Vagina (tissue), 2 donors: ENCODE data around the gene METTL24. TPM values are rescaled to one million over a fixed set of nuclear protein-coding genes. Genes with fewer than 3 reads are reported as not detected.
"Not testable (repeated sequence)": the region's sequence is repeated elsewhere in the genome, so short reads cannot be mapped to it uniquely, and the experiment has no call there.

ENCODE experiments used
- DNase-seq, 2 donors: peaks; one replicate each; pipeline ENCODE4 v3.0.0-alpha.2; 2017; ENCODE audit errors: extremely low spot score in 2 of 2
- H3K27ac ChIP-seq: fragments of 200-600 bp; sonication (generic); one replicate; pipeline ENCODE4 v1.5.1; 2019
- H3K27me3 ChIP-seq: fragments of 200-600 bp; sonication (generic); one replicate; pipeline ENCODE4 v1.5.1; 2019
- H3K36me3 ChIP-seq, 2 donors: fragments of 200-600 bp; sonication (generic); one replicate each; pipeline ENCODE4 v1.5.1; 2017 to 2019
- H3K4me1 ChIP-seq: fragments of 200-600 bp; sonication (generic); one replicate; pipeline ENCODE4 v1.5.1; 2019
- H3K4me3 ChIP-seq, 2 donors: fragments of 200-600 bp; sonication (generic); 1 replicate in 1 of 2; 2 replicates in 1 of 2; pipeline ENCODE4 v1.5.1; 2016 to 2019
- H3K9me3 ChIP-seq: fragments of 200-600 bp; sonication (generic); one replicate; pipeline ENCODE4 v1.5.1; 2019
- CTCF ChIP-seq, 3 experiments: fragments of 450-650 bp in 2 of 3; fragments of 200-600 bp in 1 of 3; sonication (generic) in 1 of 3; IDR thresholded peaks; one replicate each; pipeline ENCODE4 v1.5.1; 2017 to 2019; ENCODE audit warnings: antibody characterized with exemption in 3 of 3, mild to moderate bottlenecking in 2 of 3, moderate library complexity in 2 of 3
- POLR2A ChIP-seq, 2 donors: fragments of 450-650 bp; IDR thresholded peaks; one replicate each; pipeline ENCODE4 v1.6.1; 2017; ENCODE audit warnings: antibody characterized with exemption in 2 of 2, mild to moderate bottlenecking in 2 of 2, moderate library complexity in 2 of 2
- POLR2AphosphoS5 ChIP-seq, 2 donors: sonication (generic); formaldehyde crosslinking; IDR thresholded peaks; one replicate each; pipeline ENCODE4 v1.9.0; 2017; ENCODE audit warnings: antibody characterized with exemption in 2 of 2, mild to moderate bottlenecking in 2 of 2, low read depth in 1 of 2; ENCODE audit not compliant: insufficient read depth in 1 of 2
- intact Hi-C: fragments of 100-400 bp; cut with DNase I; formaldehyde crosslinking; loops from one replicate; pipeline ENCODE4 v1.15.1; 2023
- total RNA-seq: library from RNA; depleted of rRNA; stranded (reverse); fragments of >200 nt; gene quantifications from one replicate; pipeline ENCODE4 v1.2.3, GENCODE V29; 2016

Gene METTL24
- total RNA-seq, 1 donor from 2014 or later = 6.6 TPM

DNA sequence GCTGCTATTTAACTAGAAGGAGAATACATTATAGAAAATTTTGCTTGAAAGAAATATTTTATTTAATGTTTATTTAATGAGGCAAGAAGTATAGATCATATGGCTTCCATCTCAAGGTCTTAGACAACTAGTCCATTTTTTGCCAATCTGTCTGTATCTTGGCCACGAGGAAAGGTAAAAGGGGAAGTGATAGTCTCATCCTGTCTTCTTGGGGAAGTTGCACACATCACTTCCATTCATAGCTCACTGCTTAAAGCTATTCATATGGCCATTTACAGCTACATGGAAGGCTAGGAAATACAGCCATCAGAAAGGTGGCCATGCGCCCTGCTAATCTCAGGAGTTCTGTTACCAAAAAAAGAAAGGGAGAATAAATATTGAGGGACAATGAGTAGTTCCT, 50.8 kb downstream of the METTL24 start:
- no peaks in the 10 kb centered on the region for H3K27me3 ChIP-seq
- no peaks in the 10 kb centered on the region for H3K9me3 ChIP-seq
- intact Hi-C loops = no loop called here
- no peaks in the 10 kb centered on the region for H3K4me1 ChIP-seq
- no peak for DNase-seq
- TF ChIP-seq CTCF (IDR thresholded peaks at IDR 0.05) = no peak
- no peak for TF ChIP-seq POLR2A (IDR thresholded peaks at IDR 0.05)
- no peak for TF ChIP-seq POLR2AphosphoS5 (IDR thresholded peaks at IDR 0.05; ENCODE audit: insufficient read depth in 1 of 2, low read depth in 1 of 2)
- no peak overlapping the region for H3K27ac ChIP-seq
- H3K4me3 ChIP-seq = no peak overlapping the region
- H3K36me3 ChIP-seq = no peaks in the 10 kb centered on the region

DNA sequence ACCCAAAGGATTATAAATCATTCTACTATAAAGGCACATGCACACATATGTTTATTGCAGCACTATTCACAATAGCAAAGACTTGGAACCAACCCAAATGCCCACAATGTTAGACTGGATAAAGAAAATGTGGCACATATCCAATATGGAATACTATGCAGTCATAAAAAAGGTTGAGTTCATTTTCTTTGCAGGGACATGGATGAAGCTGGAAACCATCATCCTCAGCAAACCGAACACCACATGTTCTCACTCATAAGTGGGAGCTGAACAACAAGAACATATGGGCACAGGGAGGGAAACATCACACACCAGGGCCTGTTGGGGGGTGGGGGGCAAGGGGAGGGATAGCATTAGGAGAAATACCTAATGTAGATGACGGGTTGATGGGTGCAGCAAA, 52.3 kb downstream of the METTL24 start:
- DNase-seq, H3K9me3 ChIP-seq, intact Hi-C loops, H3K4me3 ChIP-seq, H3K36me3 ChIP-seq, H3K27ac ChIP-seq, H3K27me3 ChIP-seq, H3K4me1 ChIP-seq: not testable (repeated sequence)

GRCh38 chr6:110303692-110304091, 54.5 kb downstream of the METTL24 start:
- H3K36me3 ChIP-seq, H3K27me3 ChIP-seq, intact Hi-C loops, H3K4me3 ChIP-seq, H3K4me1 ChIP-seq, H3K9me3 ChIP-seq, H3K27ac ChIP-seq, DNase-seq: not testable (repeated sequence)

DNA sequence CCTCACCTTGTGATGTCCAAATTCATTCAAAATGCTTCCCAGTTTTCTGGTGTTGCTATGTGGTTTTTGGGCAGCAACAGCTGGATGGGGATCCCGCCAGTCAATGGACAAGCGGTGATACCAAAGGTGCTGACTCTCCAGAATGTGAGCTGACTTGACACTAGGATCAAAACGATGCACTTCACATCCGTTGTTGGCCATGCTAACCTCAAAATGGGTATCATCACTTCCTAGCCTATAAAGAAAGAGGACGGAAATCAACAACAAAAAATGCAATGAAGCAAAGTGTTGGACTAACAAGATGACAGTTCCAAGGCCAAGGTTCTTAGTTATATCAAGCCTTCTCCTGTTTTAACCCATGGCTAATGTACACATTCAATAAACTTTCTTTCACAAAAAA, 59.2 kb downstream of the METTL24 start:
- H3K27me3 ChIP-seq = no peaks in the 10 kb centered on the region
- no peaks in the 10 kb centered on the region for H3K36me3 ChIP-seq
- H3K27ac ChIP-seq = no peak overlapping the region
- intact Hi-C loops = no loop called here
- no peak overlapping the region for H3K4me3 ChIP-seq
- no peaks in the 10 kb centered on the region for H3K4me1 ChIP-seq
- DNase-seq = no peak
- TF ChIP-seq CTCF (IDR thresholded peaks at IDR 0.05) (no peak), POLR2A (IDR thresholded peaks at IDR 0.05) (no peak), POLR2AphosphoS5 (IDR thresholded peaks at IDR 0.05; ENCODE audit: insufficient read depth in 1 of 2, low read depth in 1 of 2) (no peak)
- no peaks in the 10 kb centered on the region for H3K9me3 ChIP-seq

DNA sequence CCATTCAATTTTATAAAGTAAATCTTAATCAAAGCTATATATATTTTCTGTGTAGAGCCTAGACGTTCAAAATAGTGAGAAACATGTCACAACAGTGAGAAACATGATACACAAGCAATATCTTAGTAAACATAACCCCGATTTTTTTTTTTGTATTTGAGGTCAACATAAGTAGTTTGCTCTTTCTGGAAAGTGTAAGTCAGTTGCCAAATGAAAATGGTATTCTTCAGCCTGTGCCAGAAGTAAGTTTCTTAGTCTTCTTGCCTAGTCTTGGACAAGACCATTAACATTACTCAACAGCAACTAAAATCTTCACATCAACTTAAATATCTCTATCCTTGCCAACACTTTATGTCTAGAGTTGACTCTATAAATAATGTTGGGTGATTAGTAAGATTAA, 59.7 kb downstream of the METTL24 start:
- no peak for DNase-seq
- Histone ChIP-seq H3K9me3 (no peaks in the 10 kb centered on the region), H3K27ac (no peak overlapping the region), H3K4me1 (no peaks in the 10 kb centered on the region), H3K4me3 (no peak overlapping the region), H3K36me3 (no peaks in the 10 kb centered on the region), H3K27me3 (no peaks in the 10 kb centered on the region)
- TF ChIP-seq POLR2A (IDR thresholded peaks at IDR 0.05) (no peak), POLR2AphosphoS5 (IDR thresholded peaks at IDR 0.05; ENCODE audit: insufficient read depth in 1 of 2, low read depth in 1 of 2) (no peak), CTCF (IDR thresholded peaks at IDR 0.05) (no peak)
- intact Hi-C loops = no loop called here

DNA sequence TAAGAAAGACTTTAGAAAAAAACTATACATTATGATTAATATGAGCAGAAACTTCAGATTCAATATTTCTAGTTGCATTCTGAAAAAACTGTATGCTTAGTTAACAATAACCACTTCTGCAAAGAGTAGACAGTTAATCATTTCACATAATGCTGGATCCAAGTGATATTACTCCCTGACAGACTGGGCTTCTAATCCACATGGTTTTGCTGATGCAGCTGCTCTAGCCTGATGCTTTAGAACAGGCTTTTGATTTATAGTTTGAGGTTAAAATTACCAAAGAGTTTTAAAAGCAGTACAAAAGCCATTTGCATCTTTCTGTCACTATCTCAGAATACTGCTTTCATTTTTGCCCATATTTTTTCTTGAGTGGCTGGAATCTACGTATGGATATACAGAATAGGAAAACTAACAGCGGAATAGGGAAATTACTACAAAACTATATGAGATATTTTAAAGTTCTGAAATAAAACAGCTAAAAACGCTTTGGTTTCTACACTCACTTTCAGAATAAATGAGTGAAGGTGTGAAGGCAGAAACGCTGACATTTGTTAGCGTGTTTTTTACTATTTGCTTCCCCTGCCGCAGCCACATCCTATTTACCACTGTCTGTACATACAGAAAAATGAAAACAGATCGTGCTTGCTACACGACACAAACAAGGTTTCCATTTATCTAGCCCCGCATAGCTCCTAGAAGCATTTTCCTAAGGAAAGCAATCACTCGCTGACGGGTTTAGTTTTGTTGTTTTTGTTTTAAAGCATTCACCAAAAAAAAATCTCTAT, 61.7 kb downstream of the METTL24 start:
- Histone ChIP-seq H3K9me3 (no peaks in the 10 kb centered on the region), H3K27me3 (no peaks in the 10 kb centered on the region), H3K36me3 (no peaks in the 10 kb centered on the region), H3K4me3 (no peak overlapping the region), H3K27ac (no peak overlapping the region), H3K4me1 (no peaks in the 10 kb centered on the region)
- no peak for DNase-seq
- TF ChIP-seq CTCF (IDR thresholded peaks at IDR 0.05) (no peak), POLR2A (IDR thresholded peaks at IDR 0.05) (no peak), POLR2AphosphoS5 (IDR thresholded peaks at IDR 0.05; ENCODE audit: insufficient read depth in 1 of 2, low read depth in 1 of 2) (no peak)
- intact Hi-C loops = no loop called here
